ACHN (cell line): ENCODE results near the gene GOLGA8R.
"Not testable (repeated sequence)": the region's sequence is repeated elsewhere in the genome, so short reads cannot be mapped to it uniquely, and the experiment has no call there.

Source experiments
- DNase-seq: peaks from one replicate; pipeline ENCODE4 v3.0.0-alpha.2; 2015
- in situ Hi-C: cut with HindIII; loops from 2 replicates; pipeline ENCODE4 v1.10.0; 2017; ENCODE audit warnings: low sequenced_read_pairs, low pct_ligation_motif_present, low pct_unique_long_range_greater_than_20kb

The GOLGA8R gene

DNA sequence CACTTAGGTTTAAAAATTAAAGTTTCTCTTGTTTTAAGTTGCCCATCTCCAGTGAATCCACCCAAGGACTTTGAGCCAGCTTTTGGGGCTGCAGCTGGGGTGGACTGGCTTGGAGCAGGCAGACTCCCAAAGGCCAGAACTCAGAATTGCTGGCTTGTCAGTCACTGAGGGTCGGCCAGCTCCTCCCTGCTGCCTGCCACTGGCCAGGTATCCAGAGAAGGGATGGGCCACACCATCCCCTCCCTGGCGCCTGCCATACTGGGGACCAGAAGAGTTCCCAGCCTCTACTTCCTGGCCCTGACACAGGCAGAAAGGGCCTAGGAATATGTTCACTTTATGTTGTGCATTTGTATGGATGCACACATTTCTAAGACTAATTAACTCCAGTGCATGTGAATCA, 53.1 kb downstream of the GOLGA8R start:
- in situ Hi-C loops: not testable (repeated sequence)

DNA sequence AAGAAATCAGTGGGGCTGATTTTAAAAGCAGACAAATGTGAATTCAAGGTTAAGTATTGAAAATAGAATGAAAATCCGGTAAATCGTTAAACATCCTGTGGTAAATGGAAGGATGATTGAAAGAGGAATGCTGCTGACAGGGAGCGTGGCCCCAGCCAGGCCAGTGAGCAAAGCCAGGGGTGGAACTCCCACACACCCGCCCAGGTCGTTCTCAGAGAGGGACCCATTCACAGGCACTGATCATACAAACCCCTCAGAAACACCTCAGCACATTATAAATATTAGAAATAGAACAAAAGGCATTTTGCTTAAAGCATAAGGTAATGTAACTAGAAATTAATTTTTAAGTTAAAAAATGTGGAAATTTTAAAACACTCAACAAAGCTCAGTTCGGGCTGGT, 59.0 kb downstream of the GOLGA8R start:
- DNase-seq, in situ Hi-C loops: not testable (repeated sequence)

More for the DNA sequence above, 53.1 kb downstream of the GOLGA8R start:
- DNase-seq: not testable (repeated sequence)
